OCI-LY1 (cell line): ENCODE measurements around the gene AK3.

Experiments
- H2AFZ ChIP-seq: fragments of 200-600 bp; sonication (generic), shearing (Covaris generic); 2 replicates; pipeline ENCODE4 v1.6.0; 2014; ENCODE audit warnings: antibody characterized with exemption, mild to moderate bottlenecking, low read length
- H3F3A ChIP-seq: fragments of 200-600 bp; sonication (generic), shearing (Covaris generic); 2 replicates; pipeline ENCODE4 v1.6.0; 2014; ENCODE audit warnings: mild to moderate bottlenecking, antibody characterized with exemption, low read length, moderate library complexity; ENCODE audit not compliant: insufficient read depth
- H3K27ac ChIP-seq: fragments of 200-600 bp; sonication (generic); 2 replicates; pipeline ENCODE4 v1.5.1; 2014; ENCODE audit warnings: low read length, mixed run types, mild to moderate bottlenecking, low read depth; ENCODE audit not compliant: poor library complexity, severe bottlenecking
- H3K27me3 ChIP-seq: fragments of 200-600 bp; sonication (generic); 2 replicates; pipeline ENCODE4 v1.6.0; 2014; ENCODE audit warnings: antibody characterized with exemption, mild to moderate bottlenecking, low read length, moderate library complexity; ENCODE audit not compliant: insufficient read depth
- H3K36me3 ChIP-seq: fragments of 200-600 bp; sonication (generic); 2 replicates; pipeline ENCODE4 v1.6.1; 2014; ENCODE audit warnings: mild to moderate bottlenecking, antibody characterized with exemption, low read length, moderate library complexity, mixed read lengths; ENCODE audit not compliant: insufficient read depth
- H3K4me1 ChIP-seq: fragments of 200-600 bp; sonication (generic); 2 replicates; pipeline ENCODE4 v1.5.1; 2014; ENCODE audit warnings: mild to moderate bottlenecking, low read length, moderate library complexity; ENCODE audit not compliant: insufficient read depth, severe bottlenecking
- H3K4me2 ChIP-seq: fragments of 200-600 bp; sonication (generic), shearing (Covaris generic); 2 replicates; pipeline ENCODE4 v1.6.1; 2014; ENCODE audit warnings: low read length
- H3K4me3 ChIP-seq: fragments of 200-600 bp; sonication (generic); 2 replicates; pipeline ENCODE4 v1.5.1; 2014; ENCODE audit warnings: low read length, low read depth, mild to moderate bottlenecking, mixed read lengths; ENCODE audit not compliant: poor library complexity, severe bottlenecking
- H3K79me2 ChIP-seq: fragments of 200-600 bp; shearing (Covaris generic); 2 replicates; pipeline ENCODE4 v1.6.1; 2016; ENCODE audit warnings: mixed run types, low read length, mixed read lengths; ENCODE audit not compliant: insufficient read depth
- H3K9ac ChIP-seq: fragments of 200-600 bp; sonication (generic), shearing (Covaris generic); 2 replicates; pipeline ENCODE4 v1.6.1; 2014; ENCODE audit warnings: mild to moderate bottlenecking, low read length, mixed read lengths
- H3K9me2 ChIP-seq: fragments of 200-600 bp; sonication (generic), shearing (Covaris generic); 2 replicates; pipeline ENCODE4 v1.6.1; 2014; ENCODE audit warnings: low read depth, mild to moderate bottlenecking, low read length, mixed read lengths
- H3K9me3 ChIP-seq: fragments of 200-600 bp; shearing (Covaris generic); 2 replicates; pipeline ENCODE4 v1.6.1; 2014; ENCODE audit warnings: low read length, mixed read lengths
- H4K20me1 ChIP-seq: fragments of 200-600 bp; sonication (generic), shearing (Covaris generic); 2 replicates; pipeline ENCODE4 v1.6.0; 2016; ENCODE audit warnings: mild to moderate bottlenecking, low read length; ENCODE audit not compliant: insufficient read depth
- CTCF ChIP-seq: fragments of 200-600 bp; sonication (generic), shearing (Covaris generic); IDR thresholded peaks from 2 replicates; pipeline ENCODE4 v1.5.1; 2017; ENCODE audit warnings: mild to moderate bottlenecking, antibody characterized with exemption, low read length, moderate library complexity, mixed read lengths
- EZH2 ChIP-seq: fragments of 200-600 bp; sonication (generic), shearing (Covaris generic); IDR thresholded peaks from 2 replicates; pipeline ENCODE4 v1.8.0; 2017; ENCODE audit warnings: borderline replicate concordance, mixed run types, mild to moderate bottlenecking, antibody characterized with exemption, low read length, moderate library complexity, mixed read lengths

AK3 gene

GRCh38 chr9:4769321-4770080, 28.5 kb upstream of the AK3 start:
- Histone ChIP-seq H3K9ac (no peak overlapping the region), H4K20me1 (no peaks in the 10 kb centered on the region), H3K27ac (no peak overlapping the region), H3F3A (no peaks in the 10 kb centered on the region), H3K27me3 (no peaks in the 10 kb centered on the region; the same call in 1 of the 2 replicates), H3K4me3 (no peak overlapping the region), H3K9me2 (no peaks in the 10 kb centered on the region), H3K4me1 (no peaks in the 10 kb centered on the region), H3K79me2 (no peaks in the 10 kb centered on the region), H3K36me3 (no peaks in the 10 kb centered on the region), H3K9me3 (no peaks in the 10 kb centered on the region), H2AFZ (no peak overlapping the region), H3K4me2 (no peak overlapping the region)
- TF ChIP-seq EZH2 (no peak), CTCF (no peak)

- TF ChIP-seq EZH2 (no peak), CTCF (no peak)
- Histone ChIP-seq H3K4me1 (peaks cover 1% of the 10 kb centered on the region), H3K9me2 (no peaks in the 10 kb centered on the region), H3K27ac (no peak overlapping the region), H3K9ac (no peak overlapping the region), H2AFZ (no peak overlapping the region), H3F3A (no peaks in the 10 kb centered on the region), H3K36me3 (no peaks in the 10 kb centered on the region), H4K20me1 (no peaks in the 10 kb centered on the region), H3K4me3 (no peak overlapping the region), H3K4me2 (no peak overlapping the region), H3K9me3 (no peaks in the 10 kb centered on the region), H3K79me2 (no peaks in the 10 kb centered on the region), H3K27me3 (no peaks in the 10 kb centered on the region; the same call in 1 of the 2 replicates)
These were observed 27.7 kb upstream of the AK3 start for GRCh38 chr9:4768681-4769080.

GRCh38 chr9:4764033-4764432, 23.0 kb upstream of the AK3 start:
- Histone ChIP-seq H3K9ac (no peak overlapping the region), H3K4me1 (peaks cover 20% of the 10 kb centered on the region), H3K27me3 (no peaks in the 10 kb centered on the region), H3K9me2 (no peaks in the 10 kb centered on the region), H3K36me3 (no peaks in the 10 kb centered on the region), H3F3A (no peaks in the 10 kb centered on the region), H3K27ac (no peak overlapping the region), H3K9me3 (no peaks in the 10 kb centered on the region), H3K4me3 (no peak overlapping the region), H3K79me2 (no peaks in the 10 kb centered on the region), H2AFZ (no peak overlapping the region), H4K20me1 (no peaks in the 10 kb centered on the region), H3K4me2 (no peak overlapping the region)
- TF ChIP-seq CTCF: no peak
- TF ChIP-seq EZH2: no peak
